Spleen (tissue), 7 donors: ENCODE measurements around the gene EVI5L.

Source experiments
- CTCF ChIP-seq, 11 experiments: fragments of 200-600 bp in 7 of 11; fragments of 450-650 bp in 4 of 11; sonication (generic) in 4 of 11; IDR thresholded peaks in 8 of 11; conservative IDR thresholded peaks in 3 of 11; 1 replicate in 7 of 11; 2 replicates in 4 of 11; pipeline versions ENCODE4 v1.4.0 to v1.8.0; 2016 to 2021; ENCODE audit warnings: antibody characterized with exemption in 11 of 11, inconsistent platforms in 4 of 11, mild to moderate bottlenecking in 1 of 11
- POLR2A ChIP-seq, 3 donors: fragments of 450-650 bp; IDR thresholded peaks; one replicate each; pipeline ENCODE4 v1.5.1; 2017; ENCODE audit warnings: antibody characterized with exemption in 3 of 3, mild to moderate bottlenecking in 1 of 3
- POLR2AphosphoS5 ChIP-seq, 3 donors: sonication (generic); formaldehyde crosslinking; IDR thresholded peaks; one replicate each; pipeline ENCODE4 v1.5.1; 2017; ENCODE audit warnings: antibody characterized with exemption in 3 of 3
- donor health status: DM: no; HTN: no; CAD: no; lungs with moderate emphysema.
- donor health status: DM: no; HTN: no; CAD: no.
- donor health status: DM: no; HTN: no; CAD: no.

- no peak for TF ChIP-seq CTCF (IDR thresholded peaks at IDR 0.05 in 8 of 11, conservative IDR thresholded peaks at IDR 0.05 in 3 of 11)
- TF ChIP-seq POLR2A (IDR thresholded peaks at IDR 0.05): no peak
- TF ChIP-seq POLR2AphosphoS5 (IDR thresholded peaks at IDR 0.05): no peak
These were observed 23.7 kb downstream of the EVI5L start for GRCh38 chr19:7853770-7854128.
